ENCODE measurements around the gene TXK.

Gene TXK

DNA sequence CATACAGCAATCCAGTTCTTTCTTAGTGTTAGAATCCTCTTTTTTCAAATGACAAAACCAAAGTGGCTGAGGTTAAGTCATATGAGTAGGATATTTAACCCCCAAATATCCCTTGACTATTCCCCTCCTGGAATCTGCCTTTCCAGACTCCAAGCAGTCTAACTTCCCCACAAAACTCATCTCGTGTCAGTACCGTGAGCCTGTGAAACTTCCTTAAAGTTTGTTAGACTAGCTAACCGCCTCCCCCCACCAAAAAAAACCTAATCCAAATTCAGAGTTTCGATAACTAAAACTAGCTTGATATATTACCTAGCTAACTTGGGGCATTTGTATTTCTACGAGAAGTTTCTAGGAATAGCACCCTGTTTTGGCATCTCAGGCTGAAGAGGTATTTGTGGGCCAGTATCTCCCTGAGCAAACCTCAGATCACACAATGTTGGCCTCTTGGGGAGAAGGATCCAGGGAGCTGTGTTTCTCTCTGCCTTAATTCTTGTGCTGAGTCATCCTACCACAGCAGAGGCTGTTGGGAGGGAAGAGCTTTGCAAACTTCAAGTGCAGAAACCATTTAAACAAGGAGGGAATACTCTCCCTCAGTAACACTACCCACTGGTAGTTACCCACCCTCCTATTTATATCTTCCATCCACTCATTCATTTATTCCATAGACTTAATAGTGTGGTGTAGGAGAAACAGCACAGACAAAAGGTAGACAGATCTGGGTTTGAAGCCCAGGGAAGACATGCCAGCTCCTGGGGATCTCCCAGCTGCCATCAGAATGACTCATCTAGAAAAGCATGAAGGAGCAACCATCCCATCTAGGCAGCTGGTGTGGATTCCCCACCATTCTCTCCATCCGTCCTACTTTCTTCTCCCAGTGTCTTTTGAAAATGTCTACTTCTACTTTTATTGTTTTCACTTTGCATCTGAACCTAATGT, 39.3 kb upstream of the TXK start:
- TF ChIP-seq SIN3A (IDR thresholded peaks at IDR 0.05; ENCODE audit: borderline replicate concordance, insufficient read depth, low read length) (no peak), FOXP2 (optimal IDR thresholded peaks at IDR 0.05; ENCODE audit: borderline replicate concordance, extremely low read depth, extremely low read length, insufficient read depth) (no peak), POLR2AphosphoS5 (IDR thresholded peaks at IDR 0.05; ENCODE audit: low read depth, low read length) (no peak), TAF1 (IDR thresholded peaks at IDR 0.05; ENCODE audit: borderline replicate concordance, insufficient read depth, low read length) (no peak)
- TF ChIP-seq, protein P1, sequence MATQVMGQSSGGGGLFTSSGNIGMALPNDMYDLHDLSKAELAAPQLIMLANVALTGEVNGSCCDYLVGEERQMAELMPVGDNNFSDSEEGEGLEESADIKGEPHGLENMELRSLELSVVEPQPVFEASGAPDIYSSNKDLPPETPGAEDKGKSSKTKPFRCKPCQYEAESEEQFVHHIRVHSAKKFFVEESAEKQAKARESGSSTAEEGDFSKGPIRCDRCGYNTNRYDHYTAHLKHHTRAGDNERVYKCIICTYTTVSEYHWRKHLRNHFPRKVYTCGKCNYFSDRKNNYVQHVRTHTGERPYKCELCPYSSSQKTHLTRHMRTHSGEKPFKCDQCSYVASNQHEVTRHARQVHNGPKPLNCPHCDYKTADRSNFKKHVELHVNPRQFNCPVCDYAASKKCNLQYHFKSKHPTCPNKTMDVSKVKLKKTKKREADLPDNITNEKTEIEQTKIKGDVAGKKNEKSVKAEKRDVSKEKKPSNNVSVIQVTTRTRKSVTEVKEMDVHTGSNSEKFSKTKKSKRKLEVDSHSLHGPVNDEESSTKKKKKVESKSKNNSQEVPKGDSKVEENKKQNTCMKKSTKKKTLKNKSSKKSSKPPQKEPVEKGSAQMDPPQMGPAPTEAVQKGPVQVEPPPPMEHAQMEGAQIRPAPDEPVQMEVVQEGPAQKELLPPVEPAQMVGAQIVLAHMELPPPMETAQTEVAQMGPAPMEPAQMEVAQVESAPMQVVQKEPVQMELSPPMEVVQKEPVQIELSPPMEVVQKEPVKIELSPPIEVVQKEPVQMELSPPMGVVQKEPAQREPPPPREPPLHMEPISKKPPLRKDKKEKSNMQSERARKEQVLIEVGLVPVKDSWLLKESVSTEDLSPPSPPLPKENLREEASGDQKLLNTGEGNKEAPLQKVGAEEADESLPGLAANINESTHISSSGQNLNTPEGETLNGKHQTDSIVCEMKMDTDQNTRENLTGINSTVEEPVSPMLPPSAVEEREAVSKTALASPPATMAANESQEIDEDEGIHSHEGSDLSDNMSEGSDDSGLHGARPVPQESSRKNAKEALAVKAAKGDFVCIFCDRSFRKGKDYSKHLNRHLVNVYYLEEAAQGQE (IDR thresholded peaks at IDR 0.05; ENCODE audit: insufficient read depth in 1 of 2, low read depth in 2 of 2, low read length in 2 of 2), result no peak

DNA sequence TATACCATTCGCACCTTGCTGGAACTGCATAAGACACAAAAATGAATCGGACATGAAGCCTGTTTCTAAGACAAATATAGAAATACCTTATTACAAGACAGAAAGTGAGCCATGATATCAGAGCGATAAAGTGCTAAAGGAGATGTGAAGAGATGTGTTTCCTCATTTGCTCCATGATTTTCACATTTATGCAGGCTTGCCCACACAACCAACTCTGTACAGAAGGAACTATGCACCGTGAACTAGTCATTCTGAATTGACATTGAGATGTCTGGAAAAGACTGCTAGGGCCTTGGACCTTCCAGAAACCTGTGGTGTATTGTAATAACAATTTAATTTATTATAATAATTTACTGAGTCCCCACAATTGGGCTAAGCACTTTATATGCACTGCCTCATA, 38.6 kb upstream of the TXK start:
- TF ChIP-seq TAF1 (IDR thresholded peaks at IDR 0.05; ENCODE audit: borderline replicate concordance, insufficient read depth, low read length), result no peak
- TF ChIP-seq FOXP2 (optimal IDR thresholded peaks at IDR 0.05; ENCODE audit: borderline replicate concordance, extremely low read depth, extremely low read length, insufficient read depth), result no peak
- no peak for TF ChIP-seq POLR2AphosphoS5 (IDR thresholded peaks at IDR 0.05; ENCODE audit: low read depth, low read length)
- TF ChIP-seq, protein P1 (IDR thresholded peaks at IDR 0.05; ENCODE audit: insufficient read depth in 1 of 2, low read depth in 2 of 2, low read length in 2 of 2), result no peak
- no peak for TF ChIP-seq SIN3A (IDR thresholded peaks at IDR 0.05; ENCODE audit: borderline replicate concordance, insufficient read depth, low read length)

DNA sequence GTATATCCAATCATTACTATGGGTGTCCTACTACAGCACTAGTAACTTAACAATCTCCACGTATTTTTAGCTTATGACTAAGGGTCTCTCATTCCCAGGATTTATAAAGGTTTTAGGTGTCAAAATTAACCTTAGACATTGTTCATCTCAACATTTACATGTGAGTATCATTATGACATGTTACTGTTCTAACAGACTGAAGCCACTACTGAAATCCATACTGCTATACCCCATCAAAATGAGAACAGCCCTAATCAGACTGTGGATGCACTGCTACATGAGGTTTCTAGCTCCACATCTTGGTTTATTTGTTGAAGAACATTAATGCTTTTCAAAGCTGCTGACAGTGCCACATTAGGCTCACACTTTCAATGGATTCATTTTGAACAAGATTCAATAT, 35.6 kb upstream of the TXK start:
- TF ChIP-seq TAF1 (IDR thresholded peaks at IDR 0.05; ENCODE audit: borderline replicate concordance, insufficient read depth, low read length), result no peak
- TF ChIP-seq POLR2AphosphoS5 (IDR thresholded peaks at IDR 0.05; ENCODE audit: low read depth, low read length), result no peak
- TF ChIP-seq SIN3A (IDR thresholded peaks at IDR 0.05; ENCODE audit: borderline replicate concordance, insufficient read depth, low read length), result no peak
- TF ChIP-seq FOXP2 (optimal IDR thresholded peaks at IDR 0.05; ENCODE audit: borderline replicate concordance, extremely low read depth, extremely low read length, insufficient read depth), result no peak
- TF ChIP-seq, protein P1 (IDR thresholded peaks at IDR 0.05; ENCODE audit: insufficient read depth in 1 of 2, low read depth in 2 of 2, low read length in 2 of 2), result no peak

DNA sequence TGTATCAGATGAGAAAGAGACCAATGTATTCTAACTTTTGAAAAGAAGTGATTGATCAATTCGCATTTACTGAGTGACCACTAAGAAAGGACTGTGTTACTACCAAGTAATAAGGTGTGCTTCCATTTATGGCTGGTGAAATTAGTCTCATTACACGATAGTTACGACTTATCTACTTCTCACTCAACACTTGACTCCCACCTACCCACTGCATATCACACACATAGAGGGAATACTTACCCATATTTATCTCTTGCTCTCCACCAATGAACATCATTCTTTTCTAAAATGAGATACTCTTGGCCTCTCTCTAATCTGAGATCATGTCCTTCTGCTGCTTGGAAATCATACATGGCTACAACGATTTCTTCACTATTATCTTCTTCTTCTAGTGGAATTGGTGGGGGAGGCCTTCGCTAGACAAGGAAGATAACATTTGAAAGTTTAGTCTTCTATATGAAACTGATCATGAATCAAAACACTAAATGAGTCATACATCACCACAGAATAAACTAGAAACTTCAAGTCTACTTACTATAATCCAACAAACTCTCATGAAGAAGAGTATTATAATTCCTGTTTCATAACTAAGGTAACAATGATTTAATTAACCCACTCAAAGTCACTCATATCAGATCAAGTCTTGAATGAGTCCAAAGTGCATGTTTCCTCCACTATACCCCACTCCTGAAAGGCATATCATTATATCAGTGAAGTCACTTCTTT, 33.7 kb upstream of the TXK start:
- TF ChIP-seq TAF1 (IDR thresholded peaks at IDR 0.05; ENCODE audit: borderline replicate concordance, insufficient read depth, low read length) (no peak), POLR2AphosphoS5 (IDR thresholded peaks at IDR 0.05; ENCODE audit: low read depth, low read length) (no peak), FOXP2 (optimal IDR thresholded peaks at IDR 0.05; ENCODE audit: borderline replicate concordance, extremely low read depth, extremely low read length, insufficient read depth) (no peak), SIN3A (IDR thresholded peaks at IDR 0.05; ENCODE audit: borderline replicate concordance, insufficient read depth, low read length) (no peak)
- TF ChIP-seq, protein P1 (IDR thresholded peaks at IDR 0.05; ENCODE audit: insufficient read depth in 1 of 2, low read depth in 2 of 2, low read length in 2 of 2), result no peak

Data from PFSK-1 (cell line).